HUES6 (cell line): ENCODE results near the gene SERPINE1.
A peak's percentile ranks its signal among the peaks of the same experiment; 100 is the strongest.

Experiments
- H3K27ac ChIP-seq: 2 replicates; pipeline ENCODE4 v1.7.0; 2013; ENCODE audit warnings: low read depth, mild to moderate bottlenecking, low read length, inconsistent platforms
- H3K27me3 ChIP-seq: 2 replicates; pipeline ENCODE4 v1.6.1; 2013; ENCODE audit warnings: low read length; ENCODE audit not compliant: control insufficient read depth, insufficient read depth
- H3K36me3 ChIP-seq: 2 replicates; pipeline ENCODE4 v1.6.1; 2013; ENCODE audit warnings: low read length; ENCODE audit not compliant: control insufficient read depth, insufficient read depth
- H3K4me1 ChIP-seq: 2 replicates; pipeline ENCODE4 v1.6.1; 2013; ENCODE audit warnings: low read length; ENCODE audit not compliant: control insufficient read depth, insufficient read depth
- H3K4me3 ChIP-seq: 2 replicates; pipeline ENCODE4 v1.5.1; 2013; ENCODE audit warnings: low read depth, low read length
- H3K9ac ChIP-seq: one replicate; pipeline ENCODE4 v1.6.1; 2013; ENCODE audit warnings: mild to moderate bottlenecking, low read length
- H3K9me3 ChIP-seq: 2 replicates; pipeline ENCODE4 v1.6.1; 2013; ENCODE audit warnings: low read depth, low read length; ENCODE audit not compliant: control insufficient read depth, insufficient read depth

Gene SERPINE1

DNA sequence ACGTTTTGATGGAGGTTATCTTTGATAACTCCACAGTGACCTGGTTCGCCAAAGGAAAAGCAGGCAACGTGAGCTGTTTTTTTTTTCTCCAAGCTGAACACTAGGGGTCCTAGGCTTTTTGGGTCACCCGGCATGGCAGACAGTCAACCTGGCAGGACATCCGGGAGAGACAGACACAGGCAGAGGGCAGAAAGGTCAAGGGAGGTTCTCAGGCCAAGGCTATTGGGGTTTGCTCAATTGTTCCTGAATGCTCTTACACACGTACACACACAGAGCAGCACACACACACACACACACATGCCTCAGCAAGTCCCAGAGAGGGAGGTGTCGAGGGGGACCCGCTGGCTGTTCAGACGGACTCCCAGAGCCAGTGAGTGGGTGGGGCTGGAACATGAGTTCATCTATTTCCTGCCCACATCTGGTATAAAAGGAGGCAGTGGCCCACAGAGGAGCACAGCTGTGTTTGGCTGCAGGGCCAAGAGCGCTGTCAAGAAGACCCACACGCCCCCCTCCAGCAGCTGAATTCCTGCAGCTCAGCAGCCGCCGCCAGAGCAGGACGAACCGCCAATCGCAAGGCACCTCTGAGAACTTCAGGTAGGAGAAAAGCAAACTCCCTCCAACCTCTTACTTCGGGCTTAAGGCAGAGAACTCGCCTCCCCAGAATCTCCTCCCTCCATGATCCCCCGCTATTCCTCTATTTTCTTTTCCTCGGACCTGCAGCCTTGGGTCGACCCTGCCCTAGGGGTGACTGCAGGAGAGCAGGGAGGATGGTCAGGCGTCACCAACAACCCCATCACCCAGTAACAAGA, at the start of gene SERPINE1:
Gene SERPINE1 (plus strand): TSS at position 454 of the 809 bp plus-strand sequence. CDS start 1,290 bp downstream, outside the sequence.
- Histone ChIP-seq H3K27ac (no peak within 1 kb of the TSS), H3K4me3 (peak within 1 kb of the TSS; percentile 37), H3K27me3 (no peaks in the 10 kb centered on the region), H3K4me1 (peaks cover 40% of the 10 kb centered on the region), H3K9ac (peak within 1 kb of the TSS; percentile 50), H3K9me3 (peaks cover 2% of the 10 kb centered on the region), H3K36me3 (peaks cover 10% of the 10 kb centered on the region; the same call in 1 of the 2 replicates)

DNA sequence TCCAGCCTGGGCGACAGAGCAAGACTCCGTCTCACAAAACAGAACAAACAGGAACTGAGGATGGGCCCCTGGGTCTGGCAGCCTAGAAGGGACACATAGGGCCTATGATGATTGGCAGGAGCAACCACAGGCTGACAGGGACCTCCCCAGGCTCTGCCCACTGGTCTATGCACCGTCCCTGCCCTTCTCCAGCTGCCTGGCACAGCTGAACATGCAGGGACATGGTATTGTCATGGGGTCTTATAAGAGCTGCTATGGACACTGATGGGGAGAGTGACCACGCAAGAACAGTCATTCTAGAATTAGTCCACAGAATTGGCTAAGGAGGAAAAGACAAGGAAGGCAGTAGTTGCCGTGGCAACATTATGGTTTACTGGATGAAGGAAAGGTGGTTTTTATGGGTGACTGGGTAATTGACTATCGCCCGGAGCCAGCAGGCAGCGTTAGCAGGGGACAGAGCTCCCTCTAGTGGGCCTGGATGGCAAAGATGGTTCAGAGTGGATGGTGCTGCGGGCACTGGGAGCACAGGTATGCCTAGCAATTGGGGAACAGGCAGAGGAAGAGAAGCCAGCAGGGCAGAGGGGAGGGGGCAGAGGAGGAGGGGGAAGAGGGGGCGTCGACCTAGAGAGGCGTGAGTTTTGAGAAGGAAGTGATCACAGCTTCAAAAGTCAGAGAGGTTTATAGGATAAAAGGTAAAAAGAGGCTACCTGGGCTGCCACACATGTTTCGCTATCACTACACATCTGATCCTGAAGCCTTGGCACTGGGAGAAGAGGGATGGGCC, 49.4 kb upstream of the SERPINE1 start:
- H3K9ac ChIP-seq = no peak overlapping the region

DNA sequence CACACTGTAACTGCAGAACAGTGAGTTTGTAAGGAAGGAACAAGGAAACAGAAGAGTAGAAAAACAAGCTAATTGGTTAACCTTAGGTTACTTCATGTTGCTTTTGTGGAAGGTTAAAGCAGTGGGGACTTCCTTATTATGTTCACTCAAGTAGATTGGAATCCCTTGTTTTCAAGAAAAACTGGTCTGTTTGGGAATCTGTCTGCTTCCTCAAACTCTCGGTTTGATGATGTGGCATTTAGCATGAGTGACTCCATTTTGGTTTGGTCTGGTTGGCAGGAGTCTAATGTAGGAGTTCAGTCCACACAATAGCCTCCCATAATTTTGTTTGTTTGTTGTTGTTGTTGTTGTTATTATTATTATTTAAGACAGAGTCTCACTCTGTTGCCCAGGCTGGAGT, 45.5 kb upstream of the SERPINE1 start:
- Histone ChIP-seq H3K9me3 (no peaks in the 10 kb centered on the region), H3K27me3 (no peaks in the 10 kb centered on the region), H3K4me3 (no peak overlapping the region), H3K4me1 (peaks cover 12% of the 10 kb centered on the region), H3K36me3 (no peaks in the 10 kb centered on the region), H3K9ac (no peak overlapping the region), H3K27ac (no peak overlapping the region)

More for the DNA sequence above, 49.4 kb upstream of the SERPINE1 start:
- H3K36me3 ChIP-seq = no peaks in the 10 kb centered on the region
- H3K9me3 ChIP-seq = no peaks in the 10 kb centered on the region
- H3K4me3 ChIP-seq = no peak overlapping the region
- H3K27ac ChIP-seq = no peak overlapping the region
- H3K27me3 ChIP-seq = no peaks in the 10 kb centered on the region
- H3K4me1 ChIP-seq = peaks cover 2% of the 10 kb centered on the region; the same call in 1 of the 2 replicates

DNA sequence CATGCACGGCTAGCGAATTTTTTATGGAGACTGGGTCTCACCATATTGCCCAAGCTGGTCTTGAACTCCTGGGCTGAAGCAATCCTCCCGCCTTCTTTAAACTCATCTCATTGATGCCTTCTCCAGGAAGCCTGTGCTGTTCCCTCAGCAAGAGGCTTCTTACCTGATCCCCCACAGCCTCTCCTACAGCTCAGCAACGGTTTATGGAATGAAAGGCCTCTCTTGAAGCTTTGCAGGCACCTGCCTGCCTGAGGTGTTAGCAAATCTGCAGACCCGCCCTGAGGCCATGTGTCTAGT, 42.1 kb upstream of the SERPINE1 start:
- Histone ChIP-seq H3K9me3 (no peaks in the 10 kb centered on the region), H3K4me3 (peak overlapping the region; percentile 71), H3K4me1 (peaks cover 12% of the 10 kb centered on the region), H3K36me3 (peaks cover 25% of the 10 kb centered on the region), H3K27me3 (no peaks in the 10 kb centered on the region), H3K27ac (peak overlapping the region; percentile 52; the same call in 1 of the 2 replicates), H3K9ac (peak overlapping the region; percentile 32)

DNA sequence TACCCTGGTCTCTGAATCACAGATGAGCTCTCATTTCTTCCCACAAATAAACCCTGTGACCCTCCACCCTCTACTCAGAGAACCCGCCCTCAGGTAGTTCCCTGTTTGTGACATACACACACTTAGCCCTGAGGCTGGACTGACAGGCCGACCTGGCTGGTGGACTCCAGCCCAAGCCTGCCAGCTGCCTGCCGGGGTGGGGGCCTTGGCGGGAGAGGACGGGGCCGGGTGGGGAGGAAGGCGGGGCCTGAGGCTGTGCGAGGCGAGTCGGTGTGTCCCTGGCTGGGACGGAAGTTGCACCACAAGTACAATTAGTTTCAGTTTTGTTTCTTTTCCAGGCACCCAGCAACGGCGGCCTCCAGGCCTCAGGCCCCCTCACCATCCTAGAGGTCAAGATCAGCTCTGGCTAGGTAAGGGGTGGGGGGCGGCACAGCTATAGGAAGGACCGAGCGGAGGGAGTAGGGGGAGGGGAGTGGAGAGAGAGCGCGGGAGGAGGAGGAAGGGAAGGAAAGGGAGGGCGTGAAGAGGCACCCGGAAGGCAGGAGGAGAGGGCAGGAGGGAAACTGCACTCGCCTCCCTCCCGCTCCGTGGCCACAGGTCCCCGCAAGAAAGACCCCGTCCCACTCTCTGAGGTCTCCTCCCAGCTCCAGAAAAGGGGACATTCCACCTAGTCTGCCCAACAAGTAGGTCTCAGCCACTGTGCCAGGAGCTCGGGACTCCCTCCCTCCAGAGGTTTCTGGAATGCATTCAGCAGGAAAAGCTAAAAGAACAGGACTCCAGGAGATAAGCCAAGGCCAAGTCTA, 41.5 kb upstream of the SERPINE1 start, which contains the start of gene TRIM56:
Gene TRIM56 (plus strand): TSS at position 320 of the 803 bp plus-strand sequence. CDS start 1,832 bp downstream, outside the sequence.
- Histone ChIP-seq H3K9me3 (no peaks in the 10 kb centered on the region), H3K36me3 (peaks cover 27% of the 10 kb centered on the region), H3K27me3 (no peaks in the 10 kb centered on the region), H3K4me1 (peaks cover 12% of the 10 kb centered on the region), H3K4me3 (peak within 1 kb of the TSS; percentile 71), H3K27ac (peak within 1 kb of the TSS; percentile 52; the same call in 1 of the 2 replicates), H3K9ac (peak within 1 kb of the TSS; percentile 67)

DNA sequence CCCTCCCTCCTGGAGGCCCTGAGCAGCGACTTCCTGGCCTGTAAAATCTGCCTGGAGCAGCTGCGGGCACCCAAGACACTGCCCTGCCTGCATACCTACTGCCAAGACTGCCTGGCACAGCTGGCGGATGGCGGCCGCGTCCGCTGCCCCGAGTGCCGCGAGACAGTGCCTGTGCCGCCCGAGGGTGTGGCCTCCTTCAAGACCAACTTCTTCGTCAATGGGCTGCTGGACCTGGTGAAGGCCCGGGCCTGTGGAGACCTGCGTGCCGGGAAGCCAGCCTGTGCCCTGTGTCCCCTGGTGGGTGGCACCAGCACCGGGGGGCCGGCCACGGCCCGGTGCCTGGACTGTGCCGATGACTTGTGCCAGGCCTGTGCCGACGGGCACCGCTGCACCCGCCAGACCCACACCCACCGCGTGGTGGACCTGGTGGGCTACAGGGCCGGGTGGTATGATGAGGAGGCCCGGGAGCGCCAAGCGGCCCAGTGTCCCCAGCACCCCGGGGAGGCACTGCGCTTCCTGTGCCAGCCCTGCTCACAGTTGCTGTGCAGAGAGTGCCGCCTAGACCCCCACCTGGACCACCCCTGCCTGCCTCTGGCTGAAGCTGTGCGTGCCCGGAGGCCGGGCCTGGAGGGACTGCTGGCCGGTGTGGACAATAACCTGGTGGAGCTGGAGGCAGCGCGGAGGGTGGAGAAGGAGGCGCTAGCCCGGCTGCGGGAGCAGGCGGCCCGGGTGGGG, 39.4 kb upstream of the SERPINE1 start:
- Histone ChIP-seq H3K36me3 (peaks cover 34% of the 10 kb centered on the region), H3K27ac (no peak overlapping the region), H3K4me1 (peaks cover 12% of the 10 kb centered on the region), H3K4me3 (no peak overlapping the region), H3K9ac (no peak overlapping the region), H3K9me3 (peaks cover 9% of the 10 kb centered on the region), H3K27me3 (no peaks in the 10 kb centered on the region)

DNA sequence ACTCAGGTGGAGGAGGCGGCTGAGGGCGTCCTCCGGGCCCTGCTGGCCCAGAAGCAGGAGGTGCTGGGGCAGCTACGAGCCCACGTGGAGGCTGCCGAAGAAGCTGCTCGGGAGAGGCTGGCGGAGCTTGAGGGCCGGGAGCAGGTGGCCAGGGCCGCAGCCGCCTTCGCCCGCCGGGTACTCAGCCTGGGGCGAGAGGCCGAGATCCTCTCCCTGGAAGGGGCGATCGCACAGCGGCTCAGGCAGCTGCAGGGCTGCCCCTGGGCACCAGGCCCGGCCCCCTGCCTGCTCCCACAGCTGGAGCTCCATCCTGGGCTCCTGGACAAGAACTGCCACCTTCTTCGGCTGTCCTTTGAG, 38.9 kb upstream of the SERPINE1 start:
- H3K9me3 ChIP-seq = peaks cover 9% of the 10 kb centered on the region
- no peak overlapping the region for H3K4me3 ChIP-seq
- peaks cover 12% of the 10 kb centered on the region for H3K4me1 ChIP-seq
- H3K27me3 ChIP-seq = no peaks in the 10 kb centered on the region
- H3K36me3 ChIP-seq = peaks cover 34% of the 10 kb centered on the region
- H3K27ac ChIP-seq = no peak overlapping the region
- H3K9ac ChIP-seq = no peak overlapping the region

DNA sequence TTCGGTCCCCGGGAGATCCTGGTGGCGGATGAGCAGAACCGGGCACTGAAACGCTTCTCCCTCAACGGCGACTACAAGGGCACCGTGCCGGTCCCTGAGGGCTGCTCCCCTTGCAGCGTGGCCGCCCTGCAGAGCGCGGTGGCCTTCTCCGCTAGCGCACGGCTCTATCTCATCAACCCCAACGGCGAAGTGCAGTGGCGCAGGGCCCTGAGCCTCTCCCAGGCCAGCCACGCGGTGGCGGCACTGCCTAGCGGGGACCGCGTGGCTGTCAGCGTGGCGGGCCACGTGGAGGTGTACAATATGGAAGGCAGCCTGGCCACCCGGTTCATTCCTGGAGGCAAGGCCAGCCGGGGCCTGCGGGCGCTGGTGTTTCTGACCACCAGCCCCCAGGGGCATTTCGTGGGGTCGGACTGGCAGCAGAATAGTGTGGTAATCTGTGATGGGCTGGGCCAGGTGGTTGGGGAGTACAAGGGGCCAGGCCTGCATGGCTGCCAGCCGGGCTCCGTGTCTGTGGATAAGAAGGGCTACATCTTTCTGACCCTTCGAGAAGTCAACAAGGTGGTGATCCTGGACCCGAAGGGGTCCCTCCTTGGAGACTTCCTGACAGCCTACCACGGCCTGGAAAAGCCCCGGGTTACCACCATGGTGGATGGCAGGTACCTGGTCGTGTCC, 37.9 kb upstream of the SERPINE1 start:
- Histone ChIP-seq H3K9ac (no peak overlapping the region), H3K4me1 (peaks cover 12% of the 10 kb centered on the region), H3K27ac (no peak overlapping the region), H3K4me3 (no peak overlapping the region), H3K36me3 (peaks cover 34% of the 10 kb centered on the region), H3K27me3 (no peaks in the 10 kb centered on the region), H3K9me3 (peaks cover 9% of the 10 kb centered on the region)

DNA sequence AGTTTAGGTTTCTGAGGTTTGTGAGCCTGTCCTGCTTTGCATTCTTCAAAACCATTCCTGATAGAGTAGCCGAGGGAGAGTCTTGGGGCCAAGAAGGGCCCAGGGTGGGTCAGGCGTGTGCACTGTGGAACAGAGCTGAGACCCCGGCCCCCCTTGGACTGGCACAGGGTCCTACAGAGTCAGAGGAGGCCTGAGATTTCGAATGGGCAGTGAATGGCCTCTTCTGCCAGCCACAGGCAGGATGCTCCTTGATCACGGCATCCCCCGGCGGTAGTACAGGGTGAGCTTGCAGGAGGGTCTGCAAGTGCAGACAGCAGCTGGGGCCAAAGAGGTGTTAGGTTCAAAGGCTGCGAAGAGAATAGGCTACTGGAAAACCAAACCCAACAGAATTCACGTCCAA, 37.0 kb upstream of the SERPINE1 start:
- Histone ChIP-seq H3K9me3 (peaks cover 9% of the 10 kb centered on the region), H3K36me3 (peaks cover 34% of the 10 kb centered on the region), H3K27ac (no peak overlapping the region), H3K27me3 (no peaks in the 10 kb centered on the region), H3K4me3 (no peak overlapping the region), H3K9ac (no peak overlapping the region), H3K4me1 (peaks cover 7% of the 10 kb centered on the region)
